EL (cell line): ENCODE measurements around the gene KIF22.
A peak's percentile ranks its signal among the peaks of the same experiment; 100 is the strongest.
"Not testable (repeated sequence)": the region's sequence is repeated elsewhere in the genome, so short reads cannot be mapped to it uniquely, and the experiment has no call there.

Experiments
- DNase-seq: peaks from one replicate; pipeline ENCODE4 v3.0.0-alpha.2; 2016

Gene KIF22

DNA sequence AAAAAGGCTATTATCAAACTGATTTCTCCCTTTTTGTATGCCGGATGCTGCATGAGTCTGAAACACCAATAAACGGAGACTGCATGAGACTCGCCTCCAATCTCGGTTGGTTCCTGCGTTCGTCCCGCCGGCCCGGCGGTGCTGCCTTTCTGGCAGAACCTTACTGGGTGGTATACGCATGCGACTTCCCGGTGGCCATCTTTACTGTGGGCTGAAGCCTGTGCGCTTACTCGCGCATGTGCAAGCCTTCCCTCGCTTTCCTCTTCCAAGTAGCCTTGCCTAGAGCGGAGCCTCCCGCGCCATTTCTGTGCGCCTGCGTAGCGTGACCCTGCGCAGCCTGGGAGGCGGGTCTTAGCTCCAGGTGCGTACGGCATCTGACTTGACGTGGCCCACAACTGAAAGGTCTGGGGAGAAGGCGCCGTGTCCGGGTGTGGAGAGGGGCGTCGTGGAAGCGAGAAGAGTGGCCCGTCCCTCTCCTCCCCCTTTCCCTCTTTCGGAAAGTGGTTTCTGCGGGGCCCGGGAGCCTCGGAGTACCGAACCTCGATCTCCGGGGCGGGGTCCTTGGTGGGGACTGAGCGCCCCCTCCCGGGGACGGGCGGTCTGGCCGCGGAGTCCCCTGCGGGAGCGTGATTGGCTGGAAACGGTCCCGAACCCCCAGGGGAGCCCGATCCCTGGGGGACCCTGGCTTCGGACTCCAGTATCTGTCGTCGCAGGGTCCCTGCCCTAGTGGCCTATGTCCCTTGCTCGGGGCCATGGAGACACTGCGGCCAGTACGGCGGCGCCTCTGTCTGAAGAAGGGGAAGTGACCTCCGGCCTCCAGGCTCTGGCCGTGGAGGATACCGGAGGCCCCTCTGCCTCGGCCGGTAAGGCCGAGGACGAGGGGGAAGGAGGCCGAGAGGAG, 25.5 kb downstream of the KIF22 start, which contains the start of gene PAGR1:
Gene PAGR1, plus strand, starts transcription at position 360 of the 901 bp plus-strand sequence. Its CDS starts 374 bp downstream, at position 734.
- peak; percentile 99 for DNase-seq

DNA sequence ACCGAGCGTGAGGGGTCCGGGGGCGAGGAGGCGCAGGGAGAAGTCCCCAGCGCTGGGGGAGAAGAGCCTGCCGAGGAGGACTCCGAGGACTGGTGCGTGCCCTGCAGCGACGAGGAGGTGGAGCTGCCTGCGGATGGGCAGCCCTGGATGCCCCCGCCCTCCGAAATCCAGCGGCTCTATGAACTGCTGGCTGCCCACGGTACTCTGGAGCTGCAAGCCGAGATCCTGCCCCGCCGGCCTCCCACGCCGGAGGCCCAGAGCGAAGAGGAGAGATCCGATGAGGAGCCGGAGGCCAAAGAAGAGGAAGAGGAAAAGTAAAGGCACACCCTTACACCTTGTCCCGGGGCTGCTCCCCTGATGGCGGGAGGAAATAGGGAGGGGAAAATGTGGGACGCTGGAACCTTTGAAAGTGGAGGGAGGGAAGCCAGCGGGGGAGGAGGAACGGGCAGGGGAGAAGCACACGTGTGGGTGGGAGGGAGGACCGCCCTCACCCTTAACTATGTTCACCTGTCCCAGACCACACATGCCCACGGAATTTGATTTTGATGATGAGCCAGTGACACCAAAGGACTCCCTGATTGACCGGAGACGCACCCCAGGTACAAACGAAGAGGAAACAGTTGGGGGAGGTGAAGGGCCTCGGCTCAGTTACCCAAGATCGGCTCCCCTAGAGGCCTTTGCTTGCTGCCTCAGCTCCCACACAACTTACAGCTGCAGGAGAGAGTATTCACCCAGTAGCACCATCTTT, 26.3 kb downstream of the KIF22 start:
- peak; percentile 76 for DNase-seq

DNA sequence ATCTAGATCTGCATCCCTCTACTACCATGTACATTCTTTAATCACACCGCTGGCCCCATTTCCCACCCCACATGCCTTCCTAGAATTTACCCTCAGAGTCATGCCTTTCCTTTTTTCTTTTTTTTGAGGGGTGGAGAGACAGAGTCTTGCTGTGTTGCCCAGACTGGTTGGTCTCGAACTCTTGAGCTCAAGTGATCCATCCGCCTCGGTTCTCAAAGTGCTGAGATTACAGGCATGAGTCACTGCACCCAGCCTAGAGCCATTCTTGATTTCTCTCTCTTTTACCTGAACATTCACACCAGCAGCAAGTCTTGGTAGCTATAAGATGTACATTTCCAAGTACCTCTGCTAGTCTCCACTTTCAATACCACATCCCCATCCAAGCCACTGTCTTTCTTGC, 27.5 kb downstream of the KIF22 start:
- DNase-seq: no peak

DNA sequence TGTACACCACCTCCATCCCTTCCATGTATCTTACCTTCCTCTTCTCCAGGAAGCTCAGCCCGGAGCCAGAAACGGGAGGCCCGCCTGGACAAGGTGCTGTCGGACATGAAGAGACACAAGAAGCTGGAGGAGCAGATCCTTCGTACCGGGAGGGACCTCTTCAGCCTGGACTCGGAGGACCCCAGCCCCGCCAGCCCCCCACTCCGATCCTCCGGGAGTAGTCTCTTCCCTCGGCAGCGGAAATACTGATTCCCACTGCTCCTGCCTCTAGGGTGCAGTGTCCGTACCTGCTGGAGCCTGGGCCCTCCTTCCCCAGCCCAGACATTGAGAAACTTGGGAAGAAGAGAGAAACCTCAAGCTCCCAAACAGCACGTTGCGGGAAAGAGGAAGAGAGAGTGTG, 29.0 kb downstream of the KIF22 start:
- no peak for DNase-seq

DNA sequence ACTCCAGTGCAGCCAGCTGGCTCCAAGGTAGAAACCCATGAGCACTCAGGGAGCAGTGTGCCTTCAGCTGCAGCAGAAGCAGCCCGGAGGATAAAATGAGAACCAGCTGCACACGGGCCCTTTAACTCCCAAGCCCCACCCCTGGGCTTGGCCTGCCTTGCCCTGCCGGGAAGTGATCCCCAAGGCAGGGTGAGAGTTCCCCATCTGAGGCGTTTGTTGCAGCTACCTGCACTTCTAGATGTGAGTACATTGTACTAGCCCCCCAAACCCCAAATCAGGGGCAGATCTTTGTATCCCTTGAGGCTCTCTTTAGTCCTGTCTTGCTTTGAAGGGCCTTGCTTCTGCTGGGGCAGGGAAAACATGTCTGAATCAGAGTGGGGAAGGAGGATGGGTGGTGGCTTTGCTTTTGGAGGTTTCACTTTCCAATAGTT, 29.7 kb downstream of the KIF22 start, which contains the start of gene MVP:
Gene MVP, plus strand, starts transcription at position 192 of the 431 bp plus-strand sequence. CDS start 10,088 bp downstream, outside the sequence.
- DNase-seq: peak; percentile 74

DNA sequence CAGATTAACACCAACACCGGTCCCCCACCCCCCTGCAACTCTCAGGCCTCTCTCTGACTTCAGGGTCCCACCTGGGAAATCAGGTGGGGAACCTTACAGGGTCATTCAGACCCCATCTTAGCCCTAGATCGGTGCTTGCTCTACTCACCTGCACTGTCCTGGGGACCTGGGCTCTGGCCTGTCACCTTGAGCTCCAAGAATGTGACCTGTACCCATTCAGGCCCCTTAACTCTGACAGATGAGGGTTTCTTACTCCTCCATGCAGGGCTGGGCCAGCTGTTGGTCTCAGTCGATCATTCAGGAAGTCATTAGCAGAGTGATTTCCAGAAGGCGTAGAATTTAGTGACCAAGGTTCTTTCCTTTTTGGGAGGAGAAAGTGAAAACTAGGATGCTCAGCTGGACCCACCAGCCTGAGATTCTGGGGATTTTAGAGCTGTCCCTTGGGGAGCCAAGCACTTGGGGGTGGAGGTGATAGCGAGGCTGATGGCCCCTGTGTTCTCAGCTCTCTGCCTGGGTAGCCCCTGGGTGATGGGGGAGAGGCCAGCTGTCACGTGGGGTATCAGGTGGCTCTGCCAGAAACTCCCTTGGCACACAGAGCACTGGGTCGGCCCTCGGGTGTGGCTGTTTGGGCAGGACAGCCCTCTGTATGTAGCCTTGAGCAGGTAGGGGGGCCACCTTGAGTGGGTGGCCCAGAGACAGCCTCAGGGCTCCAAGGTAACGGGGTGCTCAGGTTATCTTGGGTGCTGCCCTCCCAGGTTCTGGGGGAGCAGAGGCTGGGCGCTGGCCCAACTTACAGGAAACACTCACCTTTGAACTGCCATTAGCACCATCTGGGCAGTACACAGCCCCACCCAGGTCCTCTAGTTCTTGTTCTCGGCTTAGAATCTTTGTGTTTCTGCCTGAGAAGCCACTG, 30.4 kb downstream of the KIF22 start:
- peak; percentile 44 for DNase-seq

DNA sequence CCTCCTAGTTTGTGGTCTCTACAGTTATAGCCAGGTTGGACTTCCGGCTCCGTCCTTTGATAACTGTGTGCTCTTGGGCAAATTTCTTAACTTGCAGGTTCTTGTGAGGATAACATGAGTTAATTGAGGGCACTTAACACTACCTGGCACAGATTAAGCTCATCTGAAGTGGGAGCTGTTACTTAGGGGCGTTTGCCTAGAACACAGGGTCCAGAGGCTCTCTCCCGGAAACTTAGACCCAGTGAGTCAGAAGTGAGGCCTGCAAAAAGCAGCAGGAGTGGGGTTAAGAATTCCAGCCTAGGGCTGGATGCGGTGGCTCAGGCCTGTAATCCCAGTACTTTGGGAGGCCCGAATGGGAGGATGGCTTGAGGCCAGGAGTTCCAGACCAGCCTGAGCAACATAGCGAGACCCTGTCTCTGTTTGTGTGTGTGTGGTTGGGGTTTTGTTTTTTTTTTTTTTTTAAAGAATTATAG, 31.1 kb downstream of the KIF22 start:
- DNase-seq: peak; percentile 90

DNA sequence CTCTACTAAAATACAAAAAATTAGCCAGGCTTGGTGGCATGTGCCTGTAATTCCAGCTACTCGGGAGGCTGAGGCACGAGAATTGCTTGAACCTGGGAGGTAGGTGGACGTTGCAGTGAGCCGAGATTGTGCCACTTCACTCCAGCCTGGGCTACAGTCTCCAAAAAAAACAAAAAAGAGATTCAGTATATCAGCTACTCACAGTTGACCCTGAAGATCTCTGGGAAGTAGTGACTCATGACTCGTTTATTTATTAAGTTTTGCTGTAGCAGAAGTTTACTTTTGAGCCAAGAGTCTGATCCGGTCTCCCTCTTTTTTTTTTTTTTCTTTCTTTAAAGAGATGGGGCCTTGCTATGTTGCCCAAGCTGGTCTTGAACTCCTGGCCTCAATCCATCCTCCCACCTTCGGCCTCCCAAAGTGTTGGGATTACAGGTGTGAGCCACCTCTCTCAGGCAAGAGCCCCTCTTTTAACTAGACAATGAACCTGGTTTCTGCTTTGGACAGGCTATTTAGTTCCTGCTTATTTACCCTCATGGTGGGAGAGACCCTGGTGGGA, 34.1 kb downstream of the KIF22 start:
- peak; percentile 83 for DNase-seq

DNA sequence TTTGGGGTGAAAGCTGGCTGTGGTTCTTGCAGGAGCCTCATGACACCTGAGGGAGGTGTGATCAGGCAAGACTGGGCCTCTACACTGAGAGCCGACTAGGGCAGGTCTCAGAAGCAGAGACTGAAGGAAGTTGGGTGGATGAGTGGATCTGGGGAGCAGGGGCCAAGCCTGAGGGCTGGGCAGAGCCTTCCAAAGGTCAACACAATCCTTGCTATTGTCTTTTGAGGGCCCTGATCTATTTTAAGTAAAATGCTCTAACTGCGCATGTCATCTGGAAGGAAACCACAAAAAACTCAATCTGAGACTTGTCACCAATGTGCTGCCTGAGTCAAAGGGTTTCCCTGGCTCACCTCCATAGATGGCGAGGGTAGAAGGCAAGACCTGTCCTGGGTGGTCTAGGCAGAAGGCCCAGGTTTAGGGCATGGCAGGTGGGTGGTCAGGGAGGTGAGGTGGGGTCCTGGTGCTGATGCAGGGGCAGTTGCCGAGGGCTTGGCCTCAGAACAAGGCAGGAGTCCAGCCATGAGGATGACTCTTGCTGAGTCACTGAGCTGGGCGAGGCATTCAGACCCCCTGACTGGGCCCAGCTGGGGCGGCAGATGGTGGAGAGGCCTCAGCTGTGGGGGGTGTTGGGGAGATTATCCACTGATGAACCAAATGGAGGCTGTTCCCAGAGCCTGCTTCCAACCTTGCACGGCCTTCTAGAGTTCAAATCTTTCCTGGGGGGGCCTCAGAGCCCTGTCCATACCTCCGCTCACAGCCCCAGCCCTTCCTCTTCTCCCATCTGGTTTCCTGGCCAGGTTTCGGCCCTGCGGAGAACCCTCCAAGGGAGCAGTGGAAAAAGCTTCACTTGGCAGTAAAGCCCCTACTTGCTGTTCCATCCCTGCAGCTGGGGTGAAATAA, 34.8 kb downstream of the KIF22 start:
- peak; percentile 87 for DNase-seq

DNA sequence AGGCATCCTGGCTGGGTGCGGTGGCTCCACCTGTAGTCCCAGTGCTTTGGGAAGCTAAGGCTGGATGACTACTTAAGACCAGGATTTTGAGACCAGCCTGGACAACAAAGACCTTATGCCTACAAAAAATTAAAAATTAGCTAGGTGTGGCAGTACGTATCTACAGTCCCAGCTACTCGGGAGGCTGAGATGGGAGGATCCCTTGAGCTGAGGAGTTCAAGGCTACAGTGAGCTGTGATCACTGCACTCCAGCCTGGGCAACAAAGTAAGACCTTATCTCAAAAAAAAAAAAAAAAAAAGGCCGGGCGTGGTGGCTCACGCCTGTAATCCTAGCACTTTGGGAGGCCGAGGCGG, 35.8 kb downstream of the KIF22 start:
- DNase-seq: no peak

DNA sequence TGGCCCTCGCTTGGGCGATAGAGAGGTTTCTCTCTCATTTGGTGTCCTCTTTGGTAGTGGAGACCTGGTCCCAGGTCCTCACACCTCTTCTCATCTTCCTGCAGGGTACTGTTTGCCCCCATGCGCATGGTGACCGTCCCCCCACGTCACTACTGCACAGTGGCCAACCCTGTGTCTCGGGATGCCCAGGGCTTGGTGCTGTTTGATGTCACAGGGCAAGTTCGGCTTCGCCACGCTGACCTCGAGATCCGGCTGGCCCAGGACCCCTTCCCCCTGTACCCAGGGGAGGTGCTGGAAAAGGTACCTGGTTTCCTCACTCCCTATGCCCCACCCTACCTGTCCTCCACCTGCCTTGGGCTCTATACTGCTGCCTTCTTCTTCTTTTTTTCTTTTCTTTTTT, 40.2 kb downstream of the KIF22 start:
- no peak for DNase-seq

DNA sequence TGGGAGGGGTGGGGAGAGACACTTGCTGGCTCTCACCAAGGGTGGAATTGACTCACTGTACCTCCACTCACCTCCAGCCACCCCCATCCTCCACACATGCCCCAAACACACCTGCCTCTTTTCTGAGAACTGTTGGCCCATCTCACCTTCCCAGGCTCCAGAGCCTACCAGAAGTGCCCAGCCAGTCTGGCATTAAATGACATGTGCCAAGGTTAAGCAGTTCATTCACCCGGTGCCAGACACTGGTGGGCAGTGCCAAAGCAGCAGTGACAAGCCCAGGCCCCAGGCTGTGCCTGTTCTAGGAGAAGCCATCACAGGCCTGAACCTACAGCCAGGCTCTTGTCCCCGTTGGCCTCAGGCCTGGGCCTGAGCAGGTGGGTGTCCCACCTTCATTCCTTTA, 40.9 kb downstream of the KIF22 start:
- no peak for DNase-seq

DNA sequence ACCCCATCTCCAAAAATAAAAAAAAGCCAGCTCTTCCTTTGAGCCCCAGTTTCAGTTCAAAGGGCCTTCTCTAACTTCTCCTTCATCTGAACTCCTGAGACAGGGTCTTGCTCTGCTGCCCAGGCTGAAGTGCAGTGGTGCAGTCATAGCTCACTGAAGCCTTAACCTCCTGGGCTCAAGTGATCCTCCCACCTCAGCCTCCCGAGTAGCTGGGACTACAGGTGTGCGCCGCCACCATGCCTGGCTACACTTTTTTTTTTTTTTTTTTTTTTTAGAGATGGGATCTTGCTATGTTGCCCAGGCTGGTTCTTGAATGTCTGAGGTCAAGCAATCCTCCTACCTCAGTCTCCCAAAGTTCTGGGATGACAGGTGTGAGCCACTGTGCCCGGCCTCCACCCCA, 42.7 kb downstream of the KIF22 start:
- DNase-seq: not testable (repeated sequence)

DNA sequence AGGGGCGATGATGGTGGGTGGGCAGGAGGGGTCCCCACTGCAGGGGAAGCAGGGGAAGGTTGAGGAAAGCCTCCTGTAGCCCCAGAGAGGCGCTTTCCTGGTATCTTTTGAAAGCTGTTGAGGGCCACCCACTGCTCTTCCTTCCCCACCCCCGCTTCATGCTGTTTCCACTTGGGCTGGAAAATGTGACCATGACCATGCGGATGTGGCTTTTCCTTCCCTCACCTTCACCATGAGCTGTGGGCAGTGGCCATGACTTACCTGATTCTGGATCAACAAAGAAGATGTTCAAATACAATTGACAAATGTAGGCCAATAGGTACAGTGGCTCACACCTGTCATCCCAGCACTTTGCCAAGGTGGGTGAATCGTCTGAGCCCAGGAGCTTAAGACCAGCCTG, 43.5 kb downstream of the KIF22 start:
- DNase-seq: no peak

DNA sequence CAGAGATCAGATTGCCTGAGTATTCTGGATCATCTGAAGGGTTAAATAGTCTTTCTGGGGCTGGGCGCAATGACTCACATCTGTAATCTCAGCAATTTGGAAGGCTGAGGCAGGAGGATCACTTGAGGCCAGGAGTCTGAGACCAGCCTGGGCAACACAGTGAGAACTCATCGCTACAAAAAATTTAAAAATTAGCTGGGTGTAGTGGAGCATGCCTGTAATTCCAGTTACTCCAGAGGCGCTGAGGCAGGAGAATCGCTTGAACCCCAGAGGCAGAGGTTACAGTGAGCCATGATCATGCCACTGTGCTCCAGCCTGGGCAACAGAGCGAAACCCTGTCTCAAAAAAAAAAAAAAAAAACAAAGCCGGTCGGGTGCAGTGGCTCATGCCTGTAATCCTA, 45.4 kb downstream of the KIF22 start:
- no peak for DNase-seq

DNA sequence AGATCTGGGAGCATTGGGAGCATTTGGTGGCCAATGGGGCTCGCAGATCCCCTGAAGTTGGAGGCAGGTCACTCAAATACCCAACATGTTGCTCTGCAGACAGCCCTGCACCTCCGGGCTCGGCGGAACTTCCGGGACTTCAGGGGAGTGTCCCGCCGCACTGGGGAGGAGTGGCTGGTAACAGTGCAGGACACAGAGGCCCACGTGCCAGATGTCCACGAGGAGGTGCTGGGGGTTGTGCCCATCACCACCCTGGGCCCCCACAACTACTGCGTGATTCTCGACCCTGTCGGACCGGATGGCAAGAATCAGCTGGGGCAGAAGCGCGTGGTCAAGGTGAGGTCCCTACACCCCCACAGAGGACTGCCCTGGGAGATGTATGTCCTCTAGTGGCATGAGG, 46.1 kb downstream of the KIF22 start:
- no peak for DNase-seq

DNA sequence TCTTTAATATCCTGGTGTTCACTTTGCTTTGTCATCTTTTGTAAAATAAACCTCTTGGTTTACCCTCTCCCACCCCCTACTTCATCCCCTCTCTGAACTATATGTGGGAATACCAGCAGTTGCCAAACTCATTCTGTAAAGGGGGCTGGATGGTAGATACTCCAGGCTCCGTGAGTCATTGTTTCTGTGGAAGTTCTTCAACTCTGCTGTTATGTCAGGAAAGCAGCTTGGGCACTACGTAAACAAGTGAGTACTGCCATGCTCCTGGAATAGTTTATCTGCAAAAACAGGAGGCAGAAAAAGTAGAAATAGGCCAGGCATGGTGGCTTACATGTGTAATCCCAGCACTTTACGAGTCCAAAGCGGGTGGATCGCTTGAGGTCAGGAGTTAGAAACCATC, 47.3 kb downstream of the KIF22 start:
- no peak for DNase-seq

DNA sequence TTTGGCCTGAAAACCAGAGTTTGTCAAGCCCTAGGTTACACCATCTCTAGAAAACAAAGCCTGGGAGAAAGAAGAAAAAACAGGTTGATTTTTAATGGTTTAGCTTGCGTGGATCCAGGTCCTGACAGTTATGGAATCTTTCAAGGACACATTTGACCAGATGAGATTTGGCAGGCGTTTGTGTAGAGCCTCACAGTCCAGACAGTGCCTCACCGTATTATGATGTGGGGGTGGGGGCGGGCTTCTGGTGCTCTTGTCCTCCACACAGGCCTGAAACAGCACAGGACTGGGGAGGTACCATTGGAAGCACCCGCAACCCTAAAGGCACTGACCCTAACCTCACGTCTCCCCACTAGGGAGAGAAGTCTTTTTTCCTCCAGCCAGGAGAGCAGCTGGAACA, 49.3 kb downstream of the KIF22 start:
- DNase-seq: no peak

DNA sequence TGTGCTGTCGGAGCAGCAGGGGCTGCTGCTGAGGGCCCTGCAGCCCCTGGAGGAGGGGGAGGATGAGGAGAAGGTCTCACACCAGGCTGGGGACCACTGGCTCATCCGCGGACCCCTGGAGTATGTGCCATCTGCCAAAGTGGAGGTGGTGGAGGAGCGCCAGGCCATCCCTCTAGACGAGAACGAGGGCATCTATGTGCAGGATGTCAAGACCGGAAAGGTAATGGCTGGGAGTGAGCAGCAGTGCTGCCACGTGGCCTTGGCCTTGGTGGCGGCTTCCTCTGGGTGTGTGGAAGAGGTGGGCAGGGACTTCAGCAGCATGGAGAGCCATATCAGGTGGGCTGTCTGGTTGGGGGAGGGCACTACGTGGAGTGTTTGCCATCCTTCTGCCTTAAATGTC, 49.7 kb downstream of the KIF22 start:
- DNase-seq: no peak

DNA sequence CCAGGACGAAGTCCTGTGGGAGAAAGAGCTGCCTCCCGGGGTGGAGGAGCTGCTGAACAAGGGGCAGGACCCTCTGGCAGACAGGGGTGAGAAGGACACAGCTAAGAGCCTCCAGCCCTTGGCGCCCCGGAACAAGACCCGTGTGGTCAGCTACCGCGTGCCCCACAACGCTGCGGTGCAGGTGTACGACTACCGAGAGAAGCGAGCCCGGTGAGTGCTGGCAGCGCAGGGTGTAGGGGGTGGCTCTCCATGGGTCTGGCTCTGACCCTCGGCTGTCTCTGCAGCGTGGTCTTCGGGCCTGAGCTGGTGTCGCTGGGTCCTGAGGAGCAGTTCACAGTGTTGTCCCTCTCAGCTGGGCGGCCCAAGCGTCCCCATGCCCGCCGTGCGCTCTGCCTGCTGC, 51.1 kb downstream of the KIF22 start:
- no peak for DNase-seq

DNA sequence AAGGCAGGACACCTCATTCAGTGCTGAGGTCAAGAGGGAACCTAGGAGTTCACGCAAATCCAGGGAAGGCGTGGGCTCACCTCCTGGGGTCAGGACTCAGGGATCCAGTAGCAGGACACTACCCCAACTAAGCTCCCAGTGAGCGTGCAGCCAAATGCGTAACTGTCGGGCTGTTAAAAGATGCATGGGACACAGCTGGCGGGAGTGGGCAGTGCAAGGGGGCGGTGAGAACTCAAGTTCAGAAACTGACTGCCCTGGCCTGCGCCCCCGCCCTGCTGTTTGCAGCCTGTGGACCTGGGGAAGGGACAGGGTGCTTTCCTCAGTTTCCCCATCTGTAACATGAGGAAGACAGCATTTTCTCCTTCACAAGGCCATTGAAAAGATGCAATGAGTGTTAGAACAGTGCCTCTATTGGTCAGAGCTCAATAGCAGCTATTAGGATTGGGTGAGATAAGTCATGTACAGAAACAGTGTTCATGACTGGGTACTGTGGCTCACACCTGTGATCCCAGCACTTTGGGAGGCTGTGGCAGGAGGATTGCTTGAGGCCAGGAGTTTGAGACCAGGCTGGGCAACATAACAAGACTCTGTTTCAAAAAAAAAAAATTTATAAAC, 52.3 kb downstream of the KIF22 start:
- no peak for DNase-seq
